ENCODE measurements around the gene TPO. TPM values are rescaled to one million over a fixed set of nuclear protein-coding genes. Genes with fewer than 3 reads are reported as not detected.

TPO gene
- total RNA-seq, 1 experiment from 2014 or later = not detected

DNA sequence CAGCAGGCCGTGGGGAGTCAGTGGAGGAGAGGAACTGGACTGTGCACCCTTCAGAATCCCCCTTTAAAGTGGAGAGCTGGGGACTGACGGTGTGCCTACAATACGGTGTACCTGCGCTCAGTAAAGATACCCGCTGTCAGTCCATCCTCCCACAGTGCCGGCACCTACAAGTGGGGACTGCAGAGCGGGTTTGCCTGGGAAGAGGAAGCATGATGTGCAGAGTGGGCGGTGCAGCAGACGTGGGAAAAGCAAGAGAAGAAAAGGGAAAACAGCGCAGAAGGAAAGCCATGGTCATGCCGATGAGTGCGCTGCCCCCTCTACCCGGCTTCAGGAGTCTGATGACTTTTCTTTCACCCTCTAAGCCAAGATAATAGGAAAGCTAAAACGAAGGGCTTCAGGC is 148.0 kb downstream of the TPO start:
- WGBS (ENCODE audit: extremely low coverage, insufficient read length, low lambda C conversion rate) = no CpG with 5 or more reads among the region's 14 CpGs
- no peak overlapping the region for H3K23ac ChIP-seq (ENCODE audit: insufficient read length, low read depth, low read length)
- no peaks in the 10 kb centered on the region for H3K79me2 ChIP-seq (ENCODE audit: insufficient read depth, low read length)
- H2BK120ac ChIP-seq (ENCODE audit: low read depth, low read length, poor library complexity, severe bottlenecking) = no peak overlapping the region
- no peaks in the 10 kb centered on the region for H4K20me1 ChIP-seq (ENCODE audit: control insufficient read depth, insufficient read depth, insufficient read length)
- no peak overlapping the region for H3K9ac ChIP-seq (ENCODE audit: extremely low read depth, insufficient read length, low read length)
- no peak overlapping the region for H4K91ac ChIP-seq (ENCODE audit: insufficient read length, low read depth, low read length)
- Mint-ChIP-seq H3K4me1 (peaks cover 0 to 15% of the 10 kb centered on the region in 2 experiments; a peak in 3 of 4 replicates), H3K36me3 (ENCODE audit: insufficient read depth in 1 of 3, low read depth in 3 of 3) (peaks cover 0 to 3% (median 0%) of the 10 kb centered on the region in 3 experiments; a peak in 1 of 7 replicates), H3K27ac (0 out of 7 replicates have a peak overlapping the region, but pooled peaks of 1 of the 3 experiments have one; percentile 14), H3K4me3 (no peak overlapping the region), H3K9me3 (no peaks in the 10 kb centered on the region), H3K27me3 (ENCODE audit: low read depth) (no peaks in the 10 kb centered on the region; the same call in 1 of the 2 replicates)
- no peak overlapping the region for H3T11ph ChIP-seq (ENCODE audit: low read length)
- H2BK12ac ChIP-seq (ENCODE audit: insufficient read length, low read depth, low read length) = no peak overlapping the region
- no peak overlapping the region for H3K4ac ChIP-seq (ENCODE audit: low read depth, low read length)
- H3K23me2 ChIP-seq (ENCODE audit: insufficient read length, low read depth, low read length, poor library complexity, severe bottlenecking) = no peaks in the 10 kb centered on the region
- no peak overlapping the region for H4K5ac ChIP-seq (ENCODE audit: insufficient read length, low read depth, low read length)
- TF ChIP-seq, protein P1, sequence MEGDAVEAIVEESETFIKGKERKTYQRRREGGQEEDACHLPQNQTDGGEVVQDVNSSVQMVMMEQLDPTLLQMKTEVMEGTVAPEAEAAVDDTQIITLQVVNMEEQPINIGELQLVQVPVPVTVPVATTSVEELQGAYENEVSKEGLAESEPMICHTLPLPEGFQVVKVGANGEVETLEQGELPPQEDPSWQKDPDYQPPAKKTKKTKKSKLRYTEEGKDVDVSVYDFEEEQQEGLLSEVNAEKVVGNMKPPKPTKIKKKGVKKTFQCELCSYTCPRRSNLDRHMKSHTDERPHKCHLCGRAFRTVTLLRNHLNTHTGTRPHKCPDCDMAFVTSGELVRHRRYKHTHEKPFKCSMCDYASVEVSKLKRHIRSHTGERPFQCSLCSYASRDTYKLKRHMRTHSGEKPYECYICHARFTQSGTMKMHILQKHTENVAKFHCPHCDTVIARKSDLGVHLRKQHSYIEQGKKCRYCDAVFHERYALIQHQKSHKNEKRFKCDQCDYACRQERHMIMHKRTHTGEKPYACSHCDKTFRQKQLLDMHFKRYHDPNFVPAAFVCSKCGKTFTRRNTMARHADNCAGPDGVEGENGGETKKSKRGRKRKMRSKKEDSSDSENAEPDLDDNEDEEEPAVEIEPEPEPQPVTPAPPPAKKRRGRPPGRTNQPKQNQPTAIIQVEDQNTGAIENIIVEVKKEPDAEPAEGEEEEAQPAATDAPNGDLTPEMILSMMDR (conservative IDR thresholded peaks at IDR 0.05) = no peak
- no peak overlapping the region for H3K27ac ChIP-seq (ENCODE audit: insufficient read length, low read depth, low read length)
- no peaks in the 10 kb centered on the region for H3K4me1 ChIP-seq (ENCODE audit: insufficient read depth, low read length)
- H2AFZ ChIP-seq (ENCODE audit: low read length) = no peak overlapping the region
- no peak overlapping the region for H3K14ac ChIP-seq (ENCODE audit: insufficient read depth, low read length)
- H4K8ac ChIP-seq (replicated peaks; ENCODE audit: insufficient read length, low read depth, low read length) = no peak overlapping the region
- no peak overlapping the region for H2BK15ac ChIP-seq (ENCODE audit: low read depth, low read length)
- H3K4me2 ChIP-seq (ENCODE audit: insufficient read depth, insufficient read length, low read length) = no peak overlapping the region
- H2BK20ac ChIP-seq (ENCODE audit: low read depth, low read length, poor library complexity, severe bottlenecking) = no peak overlapping the region
- no peaks in the 10 kb centered on the region for H3K79me1 ChIP-seq (ENCODE audit: insufficient read depth, low read depth, low read length, poor library complexity, severe bottlenecking)
- DNase-seq = no peak
- no peak overlapping the region for H3K18ac ChIP-seq (ENCODE audit: insufficient read length, low read depth, low read length)
- no peak overlapping the region for H2BK5ac ChIP-seq (ENCODE audit: insufficient read length, low read length)
- H3K27me3 ChIP-seq (ENCODE audit: insufficient read depth, low read length) = no peaks in the 10 kb centered on the region
- no peak overlapping the region for H3K56ac ChIP-seq (ENCODE audit: insufficient read length, low read depth, low read length)
- H2AK5ac ChIP-seq (ENCODE audit: insufficient read length, low read length) = no peak overlapping the region
- H3K9me3 ChIP-seq (ENCODE audit: control insufficient read depth, low read depth, low read length) = no peaks in the 10 kb centered on the region

Data from H9 (cell line).